NT2/D1 (cell line): ENCODE measurements around the gene SHTN1.

Source experiments
- DNase-seq: peaks from one replicate; pipeline ENCODE4 v3.0.0-alpha.2; 2011; ENCODE audit warnings: low read depth, low spot score
- H3K27me3 ChIP-seq: 2 replicates; pipeline ENCODE4 v1.6.0; 2011; ENCODE audit warnings: mild to moderate bottlenecking; ENCODE audit not compliant: insufficient read length, insufficient read depth
- H3K36me3 ChIP-seq: 2 replicates; pipeline ENCODE4 v1.6.1; 2011; ENCODE audit warnings: mild to moderate bottlenecking, low read length, mixed read lengths; ENCODE audit not compliant: insufficient read depth, insufficient read length
- H3K4me1 ChIP-seq: 2 replicates; pipeline ENCODE4 v1.5.1; 2011; ENCODE audit not compliant: insufficient read depth, insufficient read length
- H3K4me3 ChIP-seq: 2 replicates; pipeline ENCODE4 v1.5.1; 2011; ENCODE audit warnings: low read depth; ENCODE audit not compliant: insufficient read length
- H3K9ac ChIP-seq: 2 replicates; pipeline ENCODE4 v1.6.0; 2011; ENCODE audit warnings: low read depth; ENCODE audit not compliant: insufficient read length
- H3K9me3 ChIP-seq: 2 replicates; pipeline ENCODE4 v1.5.1; 2011; ENCODE audit warnings: mild to moderate bottlenecking, low read length; ENCODE audit not compliant: insufficient read depth
- SUZ12 ChIP-seq: IDR thresholded peaks from 2 replicates; pipeline ENCODE4 v1.6.1; 2011; ENCODE audit not compliant: insufficient read length, insufficient read depth; ENCODE audit errors: extremely low read depth
- YY1 ChIP-seq: IDR thresholded peaks from 2 replicates; pipeline ENCODE4 v1.6.1; 2011; ENCODE audit not compliant: insufficient read length, insufficient read depth
- ZNF274 ChIP-seq: IDR thresholded peaks from 2 replicates; pipeline ENCODE4 v1.6.1; 2011; ENCODE audit warnings: mild to moderate bottlenecking, low read depth, low read length

Gene SHTN1

DNA sequence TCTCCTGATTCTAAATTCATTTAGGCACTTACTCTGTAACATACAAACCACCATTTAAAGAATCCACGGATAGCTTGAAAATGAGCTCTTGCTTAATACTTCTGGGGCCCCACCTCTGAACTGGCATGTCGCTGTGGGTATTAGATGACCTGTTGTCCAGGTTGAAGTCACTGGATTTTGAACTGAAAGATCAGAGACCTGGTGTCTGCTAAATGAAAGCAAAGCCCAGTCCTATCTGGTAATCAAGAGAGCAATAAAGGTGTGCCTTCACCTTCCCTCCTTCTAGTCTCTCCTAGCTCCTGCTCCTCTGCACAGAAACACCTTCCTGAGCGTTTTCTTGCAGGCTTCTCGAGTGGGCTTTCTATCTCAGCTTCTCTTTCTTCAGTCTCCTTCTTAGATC, 151.3 kb downstream of the SHTN1 start:
- Histone ChIP-seq H3K9ac (no peak overlapping the region), H3K9me3 (peaks cover 8% of the 10 kb centered on the region), H3K27me3 (peaks cover 5% of the 10 kb centered on the region), H3K4me3 (no peak overlapping the region), H3K4me1 (peaks cover 3% of the 10 kb centered on the region), H3K36me3 (no peaks in the 10 kb centered on the region)
- DNase-seq, result no peak
- TF ChIP-seq YY1 (no peak), ZNF274 (no peak), SUZ12 (no peak)

GRCh38 chr10:116853287-116853686, 151.7 kb downstream of the SHTN1 start:
- H3K27me3 ChIP-seq, result peaks cover 5% of the 10 kb centered on the region
- no peak for DNase-seq
- peaks cover 5% of the 10 kb centered on the region for H3K4me1 ChIP-seq
- no peaks in the 10 kb centered on the region for H3K36me3 ChIP-seq
- peaks cover 5% of the 10 kb centered on the region for H3K9me3 ChIP-seq
- H3K4me3 ChIP-seq, result no peak overlapping the region
- no peak for TF ChIP-seq YY1
- no peak overlapping the region for H3K9ac ChIP-seq

- peaks cover 8% of the 10 kb centered on the region for H3K4me1 ChIP-seq
- DNase-seq, result no peak
- no peaks in the 10 kb centered on the region for H3K9me3 ChIP-seq
- no peak overlapping the region for H3K9ac ChIP-seq
- no peak for TF ChIP-seq YY1
- TF ChIP-seq ZNF274, result no peak
- TF ChIP-seq SUZ12, result no peak
- no peak overlapping the region for H3K4me3 ChIP-seq
- H3K27me3 ChIP-seq, result peaks cover 5% of the 10 kb centered on the region
- no peaks in the 10 kb centered on the region for H3K36me3 ChIP-seq
Observed at GRCh38 chr10:116852246-116852645, 152.7 kb downstream of the SHTN1 start.

DNA sequence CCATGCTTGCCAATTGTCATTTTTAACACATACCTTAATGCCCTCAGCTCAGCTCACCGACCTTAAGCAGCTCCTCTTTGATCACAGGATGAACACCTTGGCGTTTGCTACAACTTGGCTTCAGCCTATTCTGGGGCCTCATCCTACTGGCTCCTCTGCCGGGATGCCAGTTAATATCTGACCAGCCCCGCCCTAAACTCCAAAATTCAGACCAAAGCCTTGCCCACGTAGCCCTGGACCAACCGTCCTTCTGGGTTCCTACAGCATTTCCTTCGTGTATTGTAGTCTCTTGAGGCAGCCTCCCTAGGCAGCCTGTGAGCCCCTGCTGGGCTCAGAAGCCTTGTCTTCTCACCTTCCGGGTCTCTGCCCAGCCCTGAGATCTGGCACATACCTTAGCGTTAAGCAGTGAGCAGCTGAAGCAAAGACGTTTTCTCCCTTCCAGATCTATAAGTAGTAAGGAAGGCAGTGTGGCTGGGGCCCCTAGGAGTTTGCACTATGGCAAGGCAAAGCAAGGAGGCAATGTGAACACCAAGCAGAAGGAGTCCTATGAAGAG, 154.9 kb downstream of the SHTN1 start:
- H3K4me1 ChIP-seq, result peaks cover 8% of the 10 kb centered on the region
- peak overlapping the region; percentile 67 for H3K4me3 ChIP-seq
- peaks cover 5% of the 10 kb centered on the region for H3K27me3 ChIP-seq
- peak overlapping the region; percentile 80 for H3K9ac ChIP-seq
- no peaks in the 10 kb centered on the region for H3K9me3 ChIP-seq
- DNase-seq, result no peak
- TF ChIP-seq YY1, result no peak
- no peak for TF ChIP-seq ZNF274
- no peak for TF ChIP-seq SUZ12
- H3K36me3 ChIP-seq, result no peaks in the 10 kb centered on the region

- no peaks in the 10 kb centered on the region for H3K9me3 ChIP-seq
- H3K36me3 ChIP-seq, result no peaks in the 10 kb centered on the region
- TF ChIP-seq ZNF274, result no peak
- TF ChIP-seq SUZ12, result no peak
- TF ChIP-seq YY1, result no peak
- H3K27me3 ChIP-seq, result peaks cover 5% of the 10 kb centered on the region
- peak; percentile 75 for DNase-seq
- peak within 1 kb of the TSS; percentile 87 for H3K9ac ChIP-seq
- H3K4me3 ChIP-seq, result peak within 1 kb of the TSS; percentile 67
- peaks cover 8% of the 10 kb centered on the region for H3K4me1 ChIP-seq
Observed at GRCh38 chr10:116849248-116850057, 155.5 kb downstream of the SHTN1 start, which contains the start of gene ENO4. TSS of gene ENO4 (plus strand) at chr10:116849499. CDS start at chr10:116849567, 68 bp downstream.

GRCh38 chr10:116848944-116849247, 156.1 kb downstream of the SHTN1 start:
- no peaks in the 10 kb centered on the region for H3K36me3 ChIP-seq

GRCh38 chr10:116848032-116848943, 156.7 kb downstream of the SHTN1 start:
- Histone ChIP-seq H3K9me3 (no peaks in the 10 kb centered on the region), H3K27me3 (peaks cover 5% of the 10 kb centered on the region), H3K4me3 (peak overlapping the region; percentile 67), H3K4me1 (peaks cover 8% of the 10 kb centered on the region), H3K36me3 (no peaks in the 10 kb centered on the region), H3K9ac (peak overlapping the region; percentile 87)
- no peak for TF ChIP-seq YY1
- no peak for TF ChIP-seq SUZ12
- TF ChIP-seq ZNF274, result no peak
- DNase-seq, result no peak

More at GRCh38 chr10:116848944-116849247, 156.1 kb downstream of the SHTN1 start:
- Histone ChIP-seq H3K9me3 (no peaks in the 10 kb centered on the region), H3K4me3 (peak overlapping the region; percentile 67), H3K27me3 (peaks cover 5% of the 10 kb centered on the region), H3K9ac (peak overlapping the region; percentile 87), H3K4me1 (peaks cover 8% of the 10 kb centered on the region)
- TF ChIP-seq ZNF274 (no peak), YY1 (no peak), SUZ12 (no peak)
- no peak for DNase-seq
